GM12878 (cell line): Measurements from ENCODE around the gene LAMA2. TPM values are rescaled to one million over a fixed set of nuclear protein-coding genes. Genes with fewer than 3 reads are reported as not detected.

Source experiments
- ATAC-seq: fragments of 200-7000 bp; cut with Tn5 transposase; 3 replicates; pipeline ENCODE4 v1.9.1; 2020; ENCODE audit warnings: mild to moderate bottlenecking, moderate library complexity
- BruUV-seq: library from RNA; stranded (reverse); fragments of 400-500 nt; replicated peaks from 2 replicates; lab custom pipeline; 2021; lab: Mats Ljungman, UMichigan
- CTCF ChIA-PET: fragments of 300-600 bp; sonication (Branson Sonifier 250); formaldehyde crosslinking; extraction: SDS; loops from one replicate; lab custom pipeline; 2021; ENCODE audit warnings: inconsistent platforms; lab: Yijun Ruan, JAX
- POLR2A ChIA-PET: fragments of 350-600 bp; formaldehyde crosslinking; extraction: SDS; loops from one replicate; lab custom pipeline; 2021; ENCODE audit warnings: inconsistent platforms; lab: Charles Lee
- RAD21 ChIA-PET: fragments of 300-600 bp; sonication (Branson Sonifier 250); formaldehyde crosslinking; loops from one replicate; lab custom pipeline; 2023; ENCODE audit warnings: antibody characterized with exemption; ENCODE audit not compliant: unreplicated experiment; lab: Charles Lee
- SMC1A ChIA-PET: fragments of 300-600 bp; sonication (Branson Sonifier 250); formaldehyde crosslinking; loops from one replicate; lab custom pipeline; 2023; ENCODE audit not compliant: unreplicated experiment, uncharacterized antibody; lab: Charles Lee
- DNase-seq: peaks from one replicate; pipeline ENCODE4 v3.0.0-alpha.2; 2011; ENCODE audit warnings: low read depth, low spot score
- FAIRE-seq: peaks from 3 replicates; lab custom pipeline; 2011; peaks lifted over from hg19 to GRCh38; lab: Jason Lieb, UNC
- H2AFZ ChIP-seq: 2 replicates; pipeline ENCODE4 v1.6.0; 2011; ENCODE audit warnings: low read depth, low read length, control low read depth; ENCODE audit not compliant: control insufficient read depth
- H3K27ac ChIP-seq: 2 replicates; pipeline ENCODE4 v1.5.1; 2011; ENCODE audit warnings: control low read depth; ENCODE audit not compliant: control insufficient read depth, insufficient read depth
- H3K27me3 ChIP-seq, 2 experiments: replicated peaks in 1 of 2; 2 replicates each; pipeline versions ENCODE4 v1.6.0 to v1.6.1; 2011; ENCODE audit warnings: low read length in 1 of 2; ENCODE audit not compliant: control insufficient read depth in 2 of 2, insufficient read depth in 2 of 2
- H3K36me3 ChIP-seq, 2 experiments: 2 replicates each; pipeline ENCODE4 v1.5.1; 2011; ENCODE audit warnings: low read length in 1 of 2; ENCODE audit not compliant: control insufficient read depth in 2 of 2, insufficient read depth in 2 of 2
- H3K4me1 ChIP-seq: 2 replicates; pipeline ENCODE4 v1.6.1; 2011; ENCODE audit warnings: mild to moderate bottlenecking, low read length, moderate library complexity, mixed read lengths; ENCODE audit not compliant: control insufficient read depth, insufficient read depth
- H3K4me2 ChIP-seq: 2 replicates; pipeline ENCODE4 v1.6.0; 2011; ENCODE audit warnings: control low read depth; ENCODE audit not compliant: control insufficient read depth, insufficient read depth
- H3K4me3 ChIP-seq: fragments of 200-600 bp; sonication (generic); 2 replicates; pipeline ENCODE4 v1.5.1; 2016
- H3K79me2 ChIP-seq: 2 replicates; pipeline ENCODE4 v1.6.0; 2011; ENCODE audit warnings: low read length; ENCODE audit not compliant: control insufficient read depth, insufficient read depth
- H3K9ac ChIP-seq: 2 replicates; pipeline ENCODE4 v1.8.0; 2011; ENCODE audit warnings: low read length, control low read depth, mixed read lengths; ENCODE audit not compliant: control insufficient read depth, insufficient read depth
- H3K9me3 ChIP-seq: replicated peaks from 3 replicates; pipeline ENCODE4 v1.5.1; 2011; ENCODE audit warnings: mild to moderate bottlenecking, low read length; ENCODE audit not compliant: control insufficient read depth, insufficient read depth
- H4K20me1 ChIP-seq: 2 replicates; pipeline ENCODE4 v1.6.0; 2011; ENCODE audit not compliant: control insufficient read depth, insufficient read depth
- BACH1 ChIP-seq: fragments of 450-650 bp; IDR thresholded peaks from 2 replicates; pipeline ENCODE4 v1.6.1; 2017; ENCODE audit warnings: mild to moderate bottlenecking, borderline replicate concordance
- BMI1 ChIP-seq: fragments of 450-650 bp; IDR thresholded peaks from 2 replicates; pipeline ENCODE4 v1.6.1; 2016; ENCODE audit warnings: mild to moderate bottlenecking, moderate library complexity, borderline replicate concordance
- CBFB ChIP-seq: IDR thresholded peaks from 2 replicates; pipeline ENCODE4 v1.6.1; 2016; ENCODE audit warnings: antibody characterized with exemption, low read depth
- CREM ChIP-seq: IDR thresholded peaks from 2 replicates; pipeline ENCODE4 v1.6.1; 2014; ENCODE audit warnings: antibody characterized with exemption, low read depth
- ELK1 ChIP-seq: IDR thresholded peaks from 2 replicates; pipeline ENCODE4 v1.6.1; 2012; ENCODE audit warnings: low read depth, low read length, improper control_type of control experiment
- HDAC6 ChIP-seq: fragments of 200-600 bp; sonication (generic); IDR thresholded peaks from one replicate; pipeline ENCODE4 v1.8.0; 2017; ENCODE audit warnings: antibody characterized with exemption; ENCODE audit not compliant: unreplicated experiment
- MEF2A ChIP-seq: IDR thresholded peaks from 2 replicates; pipeline ENCODE4 v1.6.1; 2011; ENCODE audit warnings: low read depth, mild to moderate bottlenecking, low read length, moderate library complexity; ENCODE audit not compliant: insufficient read depth
- MYC ChIP-seq: IDR thresholded peaks from 2 replicates; pipeline ENCODE4 v1.6.1; 2011; ENCODE audit warnings: mild to moderate bottlenecking, low read length, moderate library complexity, inconsistent platforms; ENCODE audit not compliant: insufficient read depth, insufficient replicate concordance, insufficient read length, severe bottlenecking
- NR2C1 ChIP-seq: fragments of 450-650 bp; IDR thresholded peaks from 2 replicates; pipeline ENCODE4 v1.6.1; 2017; ENCODE audit warnings: antibody characterized with exemption, mild to moderate bottlenecking, moderate library complexity
- PKNOX1 ChIP-seq: fragments of 450-650 bp; IDR thresholded peaks from 2 replicates; pipeline ENCODE4 v1.6.1; 2016; ENCODE audit warnings: mild to moderate bottlenecking
- RELA ChIP-seq: fragments of 450-650 bp; IDR thresholded peaks from 2 replicates; pipeline ENCODE4 v1.8.0; 2014; ENCODE audit warnings: borderline replicate concordance; ENCODE audit not compliant: partially characterized antibody
- RFX5 ChIP-seq: IDR thresholded peaks from 2 replicates; pipeline ENCODE4 v1.6.1; 2011; ENCODE audit warnings: low read depth, low read length, improper control_type of control experiment
- SMARCA5 ChIP-seq: fragments of 450-650 bp; IDR thresholded peaks from 2 replicates; pipeline ENCODE4 v1.6.1; 2017; ENCODE audit warnings: mild to moderate bottlenecking
- SUPT20H ChIP-seq: IDR thresholded peaks from 2 replicates; pipeline ENCODE4 v1.6.1; 2011; ENCODE audit warnings: low read depth, mild to moderate bottlenecking, low read length, moderate library complexity, borderline replicate concordance; ENCODE audit not compliant: control insufficient read depth
- YBX1 ChIP-seq: fragments of 450-650 bp; IDR thresholded peaks from 2 replicates; pipeline ENCODE4 v1.6.1; 2016; ENCODE audit warnings: antibody characterized with exemption
- WGBS: methylation state at CpG from one replicate; pipeline ENCODE4 v1.1.6; 2016; ENCODE audit warnings: low lambda C conversion rate; ENCODE audit not compliant: insufficient replicate concordance, insufficient coverage; ENCODE audit errors: missing lambda C conversion rate; 5-methylcytosine and 5-hydroxymethylcytosine counted together
- in situ Hi-C: fragments of 300-500 bp; cut with MboI; formaldehyde crosslinking; loops from 9 replicates; pipeline ENCODE4 v1.14.3; 2018; ENCODE audit warnings: mixed read lengths
- intact Hi-C: fragments of 100-400 bp; cut with micrococcal nuclease; formaldehyde crosslinking; loops from one replicate; pipeline ENCODE4 v1.14.2; 2022; ENCODE audit not compliant: unreplicated experiment
- polyA plus RNA-seq, 11 experiments: library from polyadenylated mRNA; depleted of rRNA in 4 of 11; unstranded in 6 of 11; stranded (reverse) in 5 of 11; fragments of >200 nt; fragmentation: Nextera tagmentation in 4 of 11; fragmentation: Illumina TruSeq in 1 of 11; extraction: Ambion mirVana in 4 of 11; extraction: Trizol in 1 of 11; gene quantifications; 1 replicate in 1 of 11; 2 replicates in 10 of 11; pipeline versions ENCODE4 v1.2.1 to v1.2.3, GENCODE V29; 2011 to 2016; ENCODE audit warnings: inconsistent platforms in 2 of 11, missing spikeins in 2 of 11, low read depth in 1 of 11
- total RNA-seq, 4 experiments: library from RNA; depleted of rRNA in 3 of 4; stranded (reverse); fragments of >200 nt in 3 of 4; fragmentation: Illumina TruSeq in 1 of 4; extraction: Trizol in 1 of 4; gene quantifications; 2 replicates each; pipeline versions ENCODE4 v1.2.1 to v1.2.3, GENCODE V29; 2013 to 2021
- TF ChIP-seq, protein P1 (sequence below): IDR thresholded peaks from 2 replicates; pipeline ENCODE4 v1.6.1; 2011; ENCODE audit warnings: borderline replicate concordance, low read depth, mild to moderate bottlenecking, moderate library complexity, low read length; ENCODE audit not compliant: insufficient read depth, poor library complexity, severe bottlenecking

The LAMA2 gene
- total and polyA plus RNA-seq, 10 of the 15 experiments (the other 5 are each of a cell fraction or from before 2014, with no cell fraction given), result 0.04 to 2.0 (median 0.37) TPM; not detected in 1

DNA sequence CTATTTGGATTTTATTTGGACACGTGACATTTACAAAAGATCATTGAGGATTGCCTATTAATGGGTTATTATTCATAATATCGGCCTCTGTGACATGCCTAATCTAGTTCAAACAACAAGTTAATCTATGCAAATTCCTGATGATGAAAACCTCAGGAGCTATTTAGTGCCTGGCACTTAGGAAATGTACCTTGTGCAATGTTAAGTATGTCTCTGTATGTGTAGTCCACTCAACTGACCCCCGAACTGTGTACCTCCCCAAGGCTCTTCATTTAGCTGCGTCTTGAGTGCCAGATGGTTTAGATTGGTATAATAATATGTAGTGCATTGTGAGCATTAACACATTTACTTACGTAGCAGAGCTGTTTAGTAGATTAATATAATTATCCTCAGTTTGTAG lies 6.9 kb downstream of the LAMA2 start:
- 2% methylated on average over 5 of the region's 5 CpGs for WGBS
- intact Hi-C loops (no loop called here), in situ Hi-C loops (no loop called here)
- FAIRE-seq, result no peak
- ATAC-seq, result no peak
- ChIA-PET CTCF (interaction anchor here (1.9 kb wide), 1 partner anchor 10 kb away, joined by 5 read pairs; no protein-coding TSS in a partner anchor), SMC1A (no interaction called here), POLR2A (no interaction called here), RAD21 (no interaction called here)
- Histone ChIP-seq H2AFZ (no peak overlapping the region), H3K27ac (no peak overlapping the region), H3K27me3 (no peaks in the 10 kb centered on the region), H3K36me3 (no peaks in the 10 kb centered on the region), H3K4me2 (no peak overlapping the region), H3K9me3 (no peaks in the 10 kb centered on the region), H3K4me1 (no peaks in the 10 kb centered on the region), H3K9ac (no peak overlapping the region), H4K20me1 (no peaks in the 10 kb centered on the region), H3K79me2 (no peaks in the 10 kb centered on the region), H3K4me3 (no peak overlapping the region)
- no peak for TF ChIP-seq SUPT20H
- TF ChIP-seq MYC, result no peak
- TF ChIP-seq ELK1, result no peak
- TF ChIP-seq BMI1, result no peak
- no TSS peak for BruUV-seq
- DNase-seq, result no peak

GRCh38 chr6:128892079-128892478 lies 9.1 kb downstream of the LAMA2 start:
- Histone ChIP-seq H3K4me3 (no peak overlapping the region), H3K9ac (no peak overlapping the region), H3K27me3 (no peaks in the 10 kb centered on the region), H3K27ac (no peak overlapping the region), H3K4me2 (no peak overlapping the region), H2AFZ (no peak overlapping the region), H3K36me3 (no peaks in the 10 kb centered on the region), H4K20me1 (no peaks in the 10 kb centered on the region), H3K79me2 (no peaks in the 10 kb centered on the region), H3K4me1 (no peaks in the 10 kb centered on the region), H3K9me3 (no peaks in the 10 kb centered on the region)
- FAIRE-seq (no peak), DNase-seq (no peak), ATAC-seq (no peak)
- intact Hi-C loops, result no loop called here
- WGBS, result 0% methylated on average over 2 of the region's 2 CpGs
- in situ Hi-C loops, result no loop called here
- RAD21 ChIA-PET, result no interaction called here
- CTCF ChIA-PET, result interaction anchor here (1.2 kb wide), 1 partner anchor 360 kb away, joined by 3 read pairs; no protein-coding TSS in a partner anchor
- no TSS peak for BruUV-seq
- SMC1A ChIA-PET, result no interaction called here
- POLR2A ChIA-PET, result no interaction called here
- TF ChIP-seq NR2C1, result no peak
- no peak for TF ChIP-seq RFX5
- no peak for TF ChIP-seq CREM
- TF ChIP-seq SMARCA5, result no peak
- no peak for TF ChIP-seq HDAC6
- TF ChIP-seq, protein P1, sequence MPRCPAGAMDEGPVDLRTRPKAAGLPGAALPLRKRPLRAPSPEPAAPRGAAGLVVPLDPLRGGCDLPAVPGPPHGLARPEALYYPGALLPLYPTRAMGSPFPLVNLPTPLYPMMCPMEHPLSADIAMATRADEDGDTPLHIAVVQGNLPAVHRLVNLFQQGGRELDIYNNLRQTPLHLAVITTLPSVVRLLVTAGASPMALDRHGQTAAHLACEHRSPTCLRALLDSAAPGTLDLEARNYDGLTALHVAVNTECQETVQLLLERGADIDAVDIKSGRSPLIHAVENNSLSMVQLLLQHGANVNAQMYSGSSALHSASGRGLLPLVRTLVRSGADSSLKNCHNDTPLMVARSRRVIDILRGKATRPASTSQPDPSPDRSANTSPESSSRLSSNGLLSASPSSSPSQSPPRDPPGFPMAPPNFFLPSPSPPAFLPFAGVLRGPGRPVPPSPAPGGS, result no peak
- no peak for TF ChIP-seq BACH1
- TF ChIP-seq MEF2A, result no peak
- TF ChIP-seq CBFB, result no peak
- TF ChIP-seq RELA, result no peak
- no peak for TF ChIP-seq PKNOX1
- no peak for TF ChIP-seq YBX1
